Central memory CD8-positive, alpha-beta T cell (primary cell): ENCODE results near the gene VPS16.

Source experiments
- ATAC-seq: fragments of 150-1000 bp; cut with Tn5 transposase; replicated peaks from 2 replicates; pipeline ENCODE4 v1.10.0; 2022; ENCODE audit warnings: mild to moderate bottlenecking, moderate FRiP score, moderate number of reproducible peaks; ENCODE audit not compliant: poor library complexity, severe bottlenecking; ENCODE audit errors: extremely low read depth
- DNase-seq, 2 donors: peaks; one replicate each; pipeline ENCODE4 v3.0.0; 2021; ENCODE audit warnings: low spot score in 2 of 2
- H3K27ac Mint-ChIP-seq: one replicate; pipeline ENCODE4 v1.8.0; 2022; ENCODE audit warnings: low read depth, mild to moderate bottlenecking, moderate library complexity, mixed read lengths
- H3K27me3 Mint-ChIP-seq: one replicate; pipeline ENCODE4 v1.8.0; 2022; ENCODE audit warnings: mixed read lengths
- H3K36me3 Mint-ChIP-seq: one replicate; pipeline ENCODE4 v1.8.0; 2022; ENCODE audit warnings: mild to moderate bottlenecking, moderate library complexity, mixed read lengths; ENCODE audit not compliant: insufficient read depth
- H3K4me1 Mint-ChIP-seq: one replicate; pipeline ENCODE4 v1.8.0; 2022; ENCODE audit warnings: mixed read lengths
- H3K4me3 Mint-ChIP-seq: one replicate; pipeline ENCODE4 v1.8.0; 2022; ENCODE audit warnings: mild to moderate bottlenecking, moderate library complexity, mixed read lengths
- H3K9me3 Mint-ChIP-seq: one replicate; pipeline ENCODE4 v1.8.0; 2022; ENCODE audit warnings: mixed read lengths

VPS16 gene

GRCh38 chr20:2840138-2840966 lies at the start of gene VPS16, which contains the start of gene PCED1A:
TSS of gene VPS16 (plus strand) at chr20:2840745. CDS start at chr20:2840775, 30 bp downstream.
TSS of gene PCED1A (minus strand) at chr20:2840655. CDS start at chr20:2839912, 743 bp downstream.
- H3K4me1 Mint-ChIP-seq: peaks cover 29% of the 10 kb centered on the region
- peak; percentile 82 to 83 for DNase-seq
- H3K27ac Mint-ChIP-seq: peak within 1 kb of the TSS; percentile 77

DNA sequence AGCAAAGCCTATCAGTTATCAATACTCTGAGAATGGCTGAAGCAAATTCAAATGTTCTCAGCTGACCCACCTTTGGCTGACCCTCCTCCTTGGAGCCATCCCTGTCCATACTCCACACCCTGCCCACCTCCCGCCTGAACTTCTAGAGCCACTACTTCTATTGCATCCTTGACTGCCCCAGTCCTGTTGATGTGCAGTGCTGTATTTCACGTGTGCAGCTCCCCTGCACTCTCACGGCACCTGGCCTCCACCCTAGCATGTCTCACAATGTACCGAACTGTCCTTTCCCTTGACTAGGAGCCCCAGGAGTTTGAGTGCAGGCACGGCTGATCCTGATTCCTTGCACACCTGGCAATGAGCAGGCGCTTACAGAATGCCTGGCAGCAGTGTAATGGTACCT lies 47.1 kb upstream of the VPS16 start:
- DNase-seq: no peak
- no peaks in the 10 kb centered on the region for H3K4me1 Mint-ChIP-seq
- no peak for ATAC-seq
- H3K27me3 Mint-ChIP-seq: peaks cover 96% of the 10 kb centered on the region
- H3K36me3 Mint-ChIP-seq: peaks cover under 1% of the 10 kb centered on the region
- H3K27ac Mint-ChIP-seq: no peak overlapping the region
- H3K9me3 Mint-ChIP-seq: no peaks in the 10 kb centered on the region
- no peak overlapping the region for H3K4me3 Mint-ChIP-seq

More at GRCh38 chr20:2840138-2840966, at the start of gene VPS16, which contains the start of gene PCED1A:
- Mint-ChIP-seq H3K27me3 (no peaks in the 10 kb centered on the region), H3K9me3 (no peaks in the 10 kb centered on the region), H3K36me3 (peaks cover 13% of the 10 kb centered on the region), H3K4me3 (peak within 1 kb of the TSS; percentile 83)
- peak; percentile 100 for ATAC-seq

- no peak for ATAC-seq
- no peaks in the 10 kb centered on the region for H3K9me3 Mint-ChIP-seq
- peaks cover 96% of the 10 kb centered on the region for H3K27me3 Mint-ChIP-seq
- H3K4me3 Mint-ChIP-seq: no peak overlapping the region
- no peaks in the 10 kb centered on the region for H3K36me3 Mint-ChIP-seq
- H3K27ac Mint-ChIP-seq: no peak overlapping the region
- no peak for DNase-seq
- H3K4me1 Mint-ChIP-seq: peaks cover 6% of the 10 kb centered on the region
Measured at GRCh38 chr20:2794202-2794748, 46.3 kb upstream of the VPS16 start.

DNA sequence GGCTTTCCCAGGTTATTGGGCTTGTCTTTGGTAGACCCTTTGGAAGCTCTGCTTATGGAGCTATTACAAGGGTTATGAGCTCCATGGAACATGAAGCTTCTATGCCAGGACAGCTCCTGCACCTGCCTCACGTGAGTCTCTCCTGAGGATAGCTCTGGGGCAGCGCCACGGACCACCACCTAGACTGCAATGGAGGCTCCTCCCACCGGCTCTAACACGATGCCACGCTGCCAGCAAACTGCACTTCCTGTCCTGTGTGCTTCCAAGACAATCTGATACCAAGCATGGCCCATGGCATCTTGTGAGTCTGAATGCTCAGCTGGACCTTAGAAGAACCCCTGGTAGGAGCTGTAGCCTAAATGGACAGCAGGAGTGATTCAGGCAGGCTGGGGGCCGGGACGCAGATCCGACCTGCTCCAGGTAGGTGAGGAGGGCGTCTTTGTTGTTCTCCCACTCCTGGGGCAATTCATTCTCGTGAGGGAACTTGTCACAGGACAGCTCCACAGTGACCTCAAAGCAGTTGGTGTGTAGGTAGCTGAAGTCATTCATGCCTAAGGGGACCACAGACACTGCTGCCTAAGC lies 45.6 kb upstream of the VPS16 start:
- Mint-ChIP-seq H3K9me3 (no peaks in the 10 kb centered on the region), H3K4me3 (no peak overlapping the region), H3K4me1 (peaks cover 13% of the 10 kb centered on the region), H3K27ac (no peak overlapping the region), H3K36me3 (no peaks in the 10 kb centered on the region), H3K27me3 (peaks cover 96% of the 10 kb centered on the region)
- ATAC-seq (no peak), DNase-seq (no peak)

DNA sequence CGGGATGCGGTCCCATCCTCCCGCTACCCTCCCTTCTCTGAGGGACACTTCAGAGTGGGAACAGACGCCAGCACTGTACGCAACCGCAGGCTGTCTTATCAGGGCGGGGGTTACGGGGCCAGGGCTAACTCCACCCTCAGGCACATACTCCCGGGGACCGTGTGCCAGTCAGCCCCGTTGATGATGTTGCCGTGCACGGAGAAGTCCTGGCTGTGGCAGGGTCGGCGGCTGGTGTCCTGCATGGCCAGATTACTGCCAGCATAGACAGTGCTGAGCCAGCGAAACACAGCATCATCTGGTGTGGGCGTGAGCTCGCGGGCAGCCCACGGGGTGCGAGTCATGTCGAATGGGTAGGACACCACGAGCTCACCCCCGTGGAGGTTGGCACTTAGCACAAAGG lies 45.1 kb upstream of the VPS16 start:
- peaks cover 96% of the 10 kb centered on the region for H3K27me3 Mint-ChIP-seq
- peaks cover 17% of the 10 kb centered on the region for H3K4me1 Mint-ChIP-seq
- no peaks in the 10 kb centered on the region for H3K9me3 Mint-ChIP-seq
- no peak for ATAC-seq
- no peak overlapping the region for H3K4me3 Mint-ChIP-seq
- no peak overlapping the region for H3K27ac Mint-ChIP-seq
- DNase-seq: no peak
- H3K36me3 Mint-ChIP-seq: no peaks in the 10 kb centered on the region

- no peaks in the 10 kb centered on the region for H3K36me3 Mint-ChIP-seq
- no peak for DNase-seq
- no peaks in the 10 kb centered on the region for H3K9me3 Mint-ChIP-seq
- no peak overlapping the region for H3K4me3 Mint-ChIP-seq
- no peak overlapping the region for H3K27ac Mint-ChIP-seq
- H3K4me1 Mint-ChIP-seq: peaks cover 23% of the 10 kb centered on the region
- no peak for ATAC-seq
- peaks cover 96% of the 10 kb centered on the region for H3K27me3 Mint-ChIP-seq
Measured at GRCh38 chr20:2796011-2796660, 44.4 kb upstream of the VPS16 start.

DNA sequence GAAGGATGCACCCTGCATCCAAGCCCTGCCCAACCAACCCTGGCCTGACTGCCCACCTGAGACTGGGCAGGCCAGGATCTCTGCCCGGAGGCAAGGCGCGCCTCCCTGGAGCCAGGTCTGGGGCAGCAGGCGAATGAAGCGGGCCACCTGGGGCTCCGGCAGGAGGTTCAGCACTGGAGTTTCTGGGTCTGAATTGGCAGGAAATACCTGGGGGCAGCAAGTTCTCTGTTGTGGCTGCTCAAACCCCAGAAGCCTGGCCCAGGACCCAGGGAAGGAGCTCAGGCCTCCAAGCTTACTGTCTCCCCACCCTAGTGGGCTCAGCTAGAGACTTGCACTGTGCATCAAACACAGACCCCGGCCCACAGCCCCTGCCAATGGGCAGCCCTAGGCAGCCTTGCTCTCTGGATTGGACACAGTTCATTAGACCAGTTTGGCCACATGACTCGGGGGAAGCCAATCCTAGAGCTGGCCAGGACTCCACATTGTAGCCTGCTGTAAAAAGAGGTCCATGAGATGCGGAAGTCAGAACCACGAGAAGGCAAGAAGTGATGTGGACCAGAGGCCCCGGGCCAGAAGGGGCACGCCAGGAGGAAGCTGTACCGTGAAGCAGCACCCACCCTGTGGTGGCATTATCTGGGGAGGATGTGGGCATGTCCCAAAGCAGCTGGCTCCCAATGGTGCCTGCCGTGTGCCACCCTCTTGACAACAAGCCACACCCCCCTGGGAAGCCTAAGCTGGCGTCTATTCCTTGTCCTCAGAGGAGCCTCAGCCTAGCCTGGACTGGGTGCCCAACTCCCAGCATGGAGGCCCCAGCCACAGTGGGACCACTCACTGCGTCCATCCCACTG lies 43.2 kb upstream of the VPS16 start:
- Mint-ChIP-seq H3K27ac (no peak overlapping the region), H3K4me1 (peaks cover 29% of the 10 kb centered on the region), H3K4me3 (no peak overlapping the region), H3K27me3 (peaks cover 96% of the 10 kb centered on the region), H3K36me3 (no peaks in the 10 kb centered on the region), H3K9me3 (no peaks in the 10 kb centered on the region)
- no peak for DNase-seq
- no peak for ATAC-seq

DNA sequence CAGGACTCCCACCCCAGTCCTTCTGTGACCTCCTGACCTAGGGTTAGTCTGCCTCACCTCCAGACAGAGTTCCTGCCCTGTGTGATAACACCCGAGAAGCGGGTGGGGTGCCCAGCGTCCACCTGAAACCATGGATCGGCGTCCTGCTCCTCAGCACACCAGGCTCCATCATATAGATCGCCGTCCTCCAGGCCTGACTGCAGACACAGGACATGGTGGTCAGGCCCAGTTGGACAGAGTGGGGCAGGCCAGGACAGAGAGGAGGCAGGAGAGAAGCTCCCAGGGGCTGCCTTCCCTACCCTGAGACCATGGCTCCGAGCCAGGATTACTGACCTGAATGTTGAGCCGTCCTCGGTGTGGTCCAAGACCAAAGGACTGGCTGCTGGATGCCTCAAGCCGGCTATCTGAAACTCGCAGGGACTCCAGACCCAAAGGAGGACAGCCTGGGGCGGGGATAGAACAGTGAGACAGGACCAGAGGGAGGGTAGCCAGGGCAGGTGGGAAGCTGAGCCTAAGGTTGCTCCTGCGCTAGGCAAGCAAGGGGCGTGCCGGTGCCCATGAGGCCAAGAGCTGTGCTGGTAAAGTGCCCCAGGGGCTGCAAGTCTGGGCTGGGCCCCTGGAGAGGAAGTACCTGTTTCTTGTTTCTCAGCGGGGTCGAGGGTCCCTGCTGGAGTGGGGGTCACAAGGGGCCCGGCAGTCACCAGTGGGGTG lies 42.3 kb upstream of the VPS16 start:
- Mint-ChIP-seq H3K4me3 (no peak overlapping the region), H3K36me3 (no peaks in the 10 kb centered on the region), H3K4me1 (peaks cover 29% of the 10 kb centered on the region), H3K27me3 (peaks cover 94% of the 10 kb centered on the region), H3K9me3 (no peaks in the 10 kb centered on the region), H3K27ac (no peak overlapping the region)
- no peak for ATAC-seq
- no peak for DNase-seq

DNA sequence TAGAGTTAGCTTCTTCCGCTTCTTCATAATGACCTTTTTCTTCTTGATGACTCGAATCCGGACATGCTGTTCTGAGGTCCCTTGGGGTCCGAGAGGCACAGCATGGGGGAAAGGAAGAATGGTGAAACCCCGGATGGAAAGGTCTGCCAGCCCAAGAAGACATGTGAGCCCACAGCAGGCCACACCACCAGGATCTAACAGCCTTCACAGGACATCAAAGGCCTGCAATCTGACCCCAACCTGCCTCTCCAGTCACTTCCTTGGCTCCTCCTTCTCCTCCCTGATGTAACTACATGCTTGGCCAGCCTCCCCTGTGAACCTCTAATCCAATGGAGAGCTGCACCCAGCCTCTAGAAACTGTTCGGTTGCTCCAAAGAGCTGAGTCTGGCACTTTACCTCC lies 41.7 kb upstream of the VPS16 start:
- DNase-seq (no peak), ATAC-seq (no peak)
- H3K9me3 Mint-ChIP-seq: no peaks in the 10 kb centered on the region
- peak overlapping the region; percentile 80 for H3K4me3 Mint-ChIP-seq
- peaks cover 92% of the 10 kb centered on the region for H3K27me3 Mint-ChIP-seq
- H3K4me1 Mint-ChIP-seq: peaks cover 29% of the 10 kb centered on the region
- H3K27ac Mint-ChIP-seq: no peak overlapping the region
- H3K36me3 Mint-ChIP-seq: no peaks in the 10 kb centered on the region

DNA sequence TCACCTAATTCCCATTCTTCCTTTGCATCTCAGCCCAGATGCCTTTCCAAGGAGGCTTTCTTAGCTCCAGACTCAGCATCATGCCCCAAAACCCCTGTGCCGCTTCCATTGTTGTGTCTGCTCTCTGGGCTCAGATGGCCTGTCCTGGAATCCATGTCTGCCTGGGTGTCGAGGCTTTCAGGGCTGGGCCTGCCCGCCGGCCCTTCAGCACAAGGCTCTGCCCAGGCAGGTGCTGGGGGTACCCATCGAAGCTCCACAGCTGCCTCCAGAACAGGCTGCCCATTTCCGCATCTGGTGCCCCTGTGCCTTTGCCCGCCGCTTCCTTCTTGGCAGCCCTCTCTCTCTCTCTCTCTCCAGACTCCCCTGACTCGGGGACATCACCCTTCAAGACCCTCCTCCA lies 41.3 kb upstream of the VPS16 start:
- Mint-ChIP-seq H3K4me1 (peaks cover 29% of the 10 kb centered on the region), H3K36me3 (no peaks in the 10 kb centered on the region), H3K27ac (peak overlapping the region; percentile 35), H3K27me3 (peaks cover 92% of the 10 kb centered on the region), H3K4me3 (peak overlapping the region; percentile 80), H3K9me3 (no peaks in the 10 kb centered on the region)
- DNase-seq (no peak), ATAC-seq (no peak)

GRCh38 chr20:2799688-2800520 lies 40.6 kb upstream of the VPS16 start:
- DNase-seq: no peak
- Mint-ChIP-seq H3K4me1 (peaks cover 29% of the 10 kb centered on the region), H3K4me3 (peak overlapping the region; percentile 80), H3K36me3 (no peaks in the 10 kb centered on the region), H3K27me3 (peaks cover 90% of the 10 kb centered on the region), H3K27ac (peak overlapping the region; percentile 35), H3K9me3 (no peaks in the 10 kb centered on the region)
- no peak for ATAC-seq
